H9 (cell line): ENCODE measurements around the gene PIANP. TPM values are rescaled to one million over a fixed set of nuclear protein-coding genes. Genes with fewer than 3 reads are reported as not detected.

ENCODE experiments used
- DNase-seq: peaks from one replicate; pipeline ENCODE4 v3.0.0-alpha.2; 2017
- H2AFZ ChIP-seq: one replicate; pipeline ENCODE4 v1.6.1; 2013; ENCODE audit warnings: mild to moderate bottlenecking, low read length, control low read depth, moderate library complexity
- H2AK5ac ChIP-seq: 2 replicates; pipeline ENCODE4 v1.6.1; 2013; ENCODE audit warnings: low read length, control low read depth, mixed read lengths; ENCODE audit not compliant: insufficient read length
- H2BK120ac ChIP-seq: one replicate; pipeline ENCODE4 v1.6.1; 2013; ENCODE audit warnings: low read depth, mild to moderate bottlenecking, low read length, control low read depth, inconsistent platforms; ENCODE audit not compliant: poor library complexity, severe bottlenecking
- H2BK12ac ChIP-seq: 2 replicates; pipeline ENCODE4 v1.6.1; 2013; ENCODE audit warnings: low read length, control low read depth, mixed read lengths, low read depth; ENCODE audit not compliant: insufficient read length
- H2BK15ac ChIP-seq: 2 replicates; pipeline ENCODE4 v1.6.1; 2013; ENCODE audit warnings: low read depth, low read length, control low read depth
- H2BK20ac ChIP-seq: one replicate; pipeline ENCODE4 v1.6.1; 2013; ENCODE audit warnings: low read depth, mild to moderate bottlenecking, low read length, control low read depth, inconsistent platforms; ENCODE audit not compliant: poor library complexity, severe bottlenecking
- H2BK5ac ChIP-seq: 2 replicates; pipeline ENCODE4 v1.6.1; 2013; ENCODE audit warnings: low read length, control low read depth, mixed read lengths; ENCODE audit not compliant: insufficient read length
- H3K14ac ChIP-seq: 2 replicates; pipeline ENCODE4 v1.6.1; 2013; ENCODE audit warnings: low read length, control low read depth; ENCODE audit not compliant: insufficient read depth
- H3K18ac ChIP-seq: 2 replicates; pipeline ENCODE4 v1.6.1; 2013; ENCODE audit warnings: low read depth, mild to moderate bottlenecking, mixed read lengths, low read length, control low read depth; ENCODE audit not compliant: insufficient read length
- H3K23ac ChIP-seq: 2 replicates; pipeline ENCODE4 v1.6.1; 2013; ENCODE audit warnings: low read length, control low read depth, mixed read lengths, low read depth; ENCODE audit not compliant: insufficient read length
- H3K23me2 ChIP-seq: 2 replicates; pipeline ENCODE4 v1.6.1; 2013; ENCODE audit warnings: low read depth, mild to moderate bottlenecking, mixed read lengths, low read length, control low read depth; ENCODE audit not compliant: insufficient read length, poor library complexity, severe bottlenecking
- H3K27ac ChIP-seq: 2 replicates; pipeline ENCODE4 v1.5.1; 2013; ENCODE audit warnings: low read length, control low read depth, mixed read lengths, low read depth; ENCODE audit not compliant: insufficient read length
- H3K27me3 ChIP-seq: 2 replicates; pipeline ENCODE4 v1.6.1; 2013; ENCODE audit warnings: low read length, control low read depth, inconsistent platforms; ENCODE audit not compliant: insufficient read depth
- H3K4ac ChIP-seq: 2 replicates; pipeline ENCODE4 v1.6.1; 2013; ENCODE audit warnings: low read depth, mild to moderate bottlenecking, control low read depth, inconsistent platforms, low read length, moderate library complexity
- H3K4me1 ChIP-seq: 2 replicates; pipeline ENCODE4 v1.6.1; 2013; ENCODE audit warnings: low read length, control low read depth, inconsistent platforms; ENCODE audit not compliant: insufficient read depth
- H3K4me2 ChIP-seq: 2 replicates; pipeline ENCODE4 v1.6.1; 2013; ENCODE audit warnings: low read length, control low read depth, mixed read lengths; ENCODE audit not compliant: insufficient read length, insufficient read depth
- H3K56ac ChIP-seq: 2 replicates; pipeline ENCODE4 v1.6.1; 2013; ENCODE audit warnings: low read depth, mild to moderate bottlenecking, mixed read lengths, low read length, control low read depth; ENCODE audit not compliant: insufficient read length
- H3K79me1 ChIP-seq: 2 replicates; pipeline ENCODE4 v1.6.1; 2013; ENCODE audit warnings: low read depth, mild to moderate bottlenecking, moderate library complexity, low read length, control low read depth, inconsistent platforms; ENCODE audit not compliant: insufficient read depth, poor library complexity, severe bottlenecking
- H3K79me2 ChIP-seq: 2 replicates; pipeline ENCODE4 v1.6.1; 2013; ENCODE audit warnings: low read length, control low read depth, inconsistent platforms; ENCODE audit not compliant: insufficient read depth
- H3K9ac ChIP-seq: 2 replicates; pipeline ENCODE4 v1.6.1; 2013; ENCODE audit warnings: low read length, control low read depth, mixed read lengths; ENCODE audit not compliant: insufficient read length; ENCODE audit errors: extremely low read depth
- H3K9me3 ChIP-seq: one replicate; pipeline ENCODE4 v1.6.1; 2013; ENCODE audit warnings: low read depth, low read length, inconsistent platforms; ENCODE audit not compliant: control insufficient read depth
- H3T11ph ChIP-seq: one replicate; pipeline ENCODE4 v1.6.1; 2013; ENCODE audit warnings: mild to moderate bottlenecking, low read length, control low read depth, inconsistent platforms
- H4K20me1 ChIP-seq: one replicate; pipeline ENCODE4 v1.6.1; 2013; ENCODE audit not compliant: control insufficient read depth, insufficient read length, insufficient read depth
- H4K5ac ChIP-seq: 2 replicates; pipeline ENCODE4 v1.6.1; 2013; ENCODE audit warnings: low read depth, mild to moderate bottlenecking, mixed read lengths, low read length, control low read depth; ENCODE audit not compliant: insufficient read length
- H4K8ac ChIP-seq: replicated peaks from 2 replicates; pipeline ENCODE4 v1.6.1; 2013; ENCODE audit warnings: low read length, control low read depth, mixed read lengths, low read depth; ENCODE audit not compliant: insufficient read length
- H4K91ac ChIP-seq: 2 replicates; pipeline ENCODE4 v1.6.1; 2013; ENCODE audit warnings: low read depth, mild to moderate bottlenecking, moderate library complexity, mixed read lengths, low read length, control low read depth; ENCODE audit not compliant: insufficient read length
- H3K27ac Mint-ChIP-seq, 3 experiments: 2 replicates in 2 of 3; 3 replicates in 1 of 3; pipeline ENCODE4 v1.8.0; 2020 to 2021; ENCODE audit warnings: mixed read lengths in 3 of 3, mild to moderate bottlenecking in 1 of 3, moderate library complexity in 1 of 3
- H3K27me3 Mint-ChIP-seq: 2 replicates; pipeline ENCODE4 v1.8.0; 2021; ENCODE audit warnings: low read depth, mild to moderate bottlenecking, moderate library complexity, mixed read lengths
- H3K36me3 Mint-ChIP-seq, 3 experiments: 2 replicates in 2 of 3; 3 replicates in 1 of 3; pipeline ENCODE4 v1.8.0; 2020 to 2021; ENCODE audit warnings: low read depth in 3 of 3, mixed read lengths in 3 of 3; ENCODE audit not compliant: insufficient read depth in 1 of 3
- H3K4me1 Mint-ChIP-seq, 2 experiments: 2 replicates each; pipeline ENCODE4 v1.8.0; 2020; ENCODE audit warnings: mixed read lengths in 2 of 2
- H3K4me3 Mint-ChIP-seq, 2 experiments: 2 replicates in 1 of 2; 3 replicates in 1 of 2; pipeline ENCODE4 v1.8.0; 2020 to 2021; ENCODE audit warnings: mild to moderate bottlenecking in 2 of 2, mixed read lengths in 2 of 2, moderate library complexity in 1 of 2
- H3K9me3 Mint-ChIP-seq, 2 experiments: 2 replicates in 1 of 2; 3 replicates in 1 of 2; pipeline ENCODE4 v1.8.0; 2020; ENCODE audit warnings: mild to moderate bottlenecking in 2 of 2, mixed read lengths in 2 of 2, moderate library complexity in 1 of 2
- WGBS: extraction: QIAGEN DNeasy Blood & Tissue Kit; methylation state at CpG from one replicate; pipeline ENCODE4 v1.1.7; 2013; ENCODE audit warnings: missing lambda C conversion rate, low lambda C conversion rate, mixed read lengths; ENCODE audit not compliant: insufficient read length; ENCODE audit errors: extremely low coverage; 5-methylcytosine and 5-hydroxymethylcytosine counted together
- total RNA-seq: library from RNA; stranded (reverse); gene quantifications from 2 replicates; pipeline ENCODE4 v1.2.1, GENCODE V29; 2021
- TF ChIP-seq, protein P1 (sequence below): fragments of 200-600 bp; sonication (generic); conservative IDR thresholded peaks from 3 replicates; pipeline ENCODE4 v1.8.0; 2021; ENCODE audit warnings: antibody characterized with exemption, mild to moderate bottlenecking

The PIANP gene
- total RNA-seq, 1 experiment from 2014 or later: 6.6 TPM

DNA sequence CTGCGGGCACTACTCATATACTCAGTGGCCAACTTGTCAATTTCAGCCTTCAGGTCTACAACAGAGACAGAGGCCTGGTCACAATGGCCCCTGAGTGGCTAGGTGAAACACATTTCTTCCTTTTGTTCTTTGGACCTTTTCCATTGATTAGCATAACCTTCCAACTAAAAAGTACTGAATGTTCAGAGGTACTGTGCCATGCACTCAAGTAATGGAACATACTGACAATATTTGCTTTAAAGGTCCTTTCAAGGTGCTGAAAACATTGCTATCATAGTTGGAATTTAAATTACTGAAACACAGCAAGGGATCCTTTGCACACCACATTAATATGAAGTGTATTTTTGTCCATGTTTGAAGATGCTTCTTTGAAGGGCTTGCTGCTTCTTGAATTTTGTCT lies 47.3 kb downstream of the PIANP start:
- Histone ChIP-seq H4K91ac (no peak overlapping the region), H3K4ac (no peak overlapping the region), H3T11ph (no peak overlapping the region), H3K27me3 (no peaks in the 10 kb centered on the region), H2BK20ac (no peak overlapping the region), H3K23ac (no peak overlapping the region), H3K4me1 (no peaks in the 10 kb centered on the region), H4K8ac (no peak overlapping the region), H3K79me1 (no peaks in the 10 kb centered on the region), H2BK120ac (no peak overlapping the region), H2AFZ (no peak overlapping the region), H3K4me2 (no peak overlapping the region), H3K9ac (no peak overlapping the region), H2AK5ac (no peak overlapping the region), H3K14ac (no peak overlapping the region), H3K56ac (no peak overlapping the region), H3K27ac (no peak overlapping the region), H3K23me2 (no peaks in the 10 kb centered on the region), H4K5ac (no peak overlapping the region), H4K20me1 (no peaks in the 10 kb centered on the region), H3K18ac (no peak overlapping the region), H3K79me2 (no peaks in the 10 kb centered on the region), H3K9me3 (no peaks in the 10 kb centered on the region), H2BK15ac (no peak overlapping the region), H2BK5ac (no peak overlapping the region), H2BK12ac (no peak overlapping the region)
- Mint-ChIP-seq H3K36me3 (peaks cover 14 to 62% (median 42%) of the 10 kb centered on the region in 3 experiments), H3K4me1 (no peaks in the 10 kb centered on the region), H3K27me3 (no peaks in the 10 kb centered on the region), H3K27ac (no peak overlapping the region), H3K4me3 (no peak overlapping the region), H3K9me3 (no peaks in the 10 kb centered on the region)
- TF ChIP-seq, protein P1, sequence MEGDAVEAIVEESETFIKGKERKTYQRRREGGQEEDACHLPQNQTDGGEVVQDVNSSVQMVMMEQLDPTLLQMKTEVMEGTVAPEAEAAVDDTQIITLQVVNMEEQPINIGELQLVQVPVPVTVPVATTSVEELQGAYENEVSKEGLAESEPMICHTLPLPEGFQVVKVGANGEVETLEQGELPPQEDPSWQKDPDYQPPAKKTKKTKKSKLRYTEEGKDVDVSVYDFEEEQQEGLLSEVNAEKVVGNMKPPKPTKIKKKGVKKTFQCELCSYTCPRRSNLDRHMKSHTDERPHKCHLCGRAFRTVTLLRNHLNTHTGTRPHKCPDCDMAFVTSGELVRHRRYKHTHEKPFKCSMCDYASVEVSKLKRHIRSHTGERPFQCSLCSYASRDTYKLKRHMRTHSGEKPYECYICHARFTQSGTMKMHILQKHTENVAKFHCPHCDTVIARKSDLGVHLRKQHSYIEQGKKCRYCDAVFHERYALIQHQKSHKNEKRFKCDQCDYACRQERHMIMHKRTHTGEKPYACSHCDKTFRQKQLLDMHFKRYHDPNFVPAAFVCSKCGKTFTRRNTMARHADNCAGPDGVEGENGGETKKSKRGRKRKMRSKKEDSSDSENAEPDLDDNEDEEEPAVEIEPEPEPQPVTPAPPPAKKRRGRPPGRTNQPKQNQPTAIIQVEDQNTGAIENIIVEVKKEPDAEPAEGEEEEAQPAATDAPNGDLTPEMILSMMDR: no peak
- no peak for DNase-seq
- no CpG with 5 or more reads among the region's 1 CpG for WGBS
